CD4-positive, alpha-beta memory T cell (primary cell): ENCODE results near the gene DDX39B. TPM values are rescaled to one million over a fixed set of nuclear protein-coding genes. Genes with fewer than 3 reads are reported as not detected.
"Not testable (repeated sequence)": the region's sequence is repeated elsewhere in the genome, so short reads cannot be mapped to it uniquely, and the experiment has no call there.

Experiments used
- CTCF ChIA-PET: fragments of 350-600 bp; sonication (Branson Sonifier 250); formaldehyde crosslinking; loops from one replicate; lab custom pipeline; 2021; ENCODE audit warnings: inconsistent platforms; ENCODE audit not compliant: partially characterized antibody; lab: Charles Lee
- POLR2A ChIA-PET: fragments of 350-600 bp; sonication (Branson Sonifier 250); formaldehyde crosslinking; loops from one replicate; lab custom pipeline; 2021; ENCODE audit not compliant: partially characterized antibody; lab: Charles Lee
- DNase-seq, 5 donors: peaks; one replicate each; pipeline versions ENCODE4 v3.0.0 to v3.0.0-alpha.2; 2020 to 2022; ENCODE audit warnings: mixed read lengths in 1 of 5
- H3K27ac ChIP-seq: one replicate; pipeline ENCODE4 v1.7.0; 2013; ENCODE audit warnings: low read depth, low read length
- H3K27me3 ChIP-seq: 2 replicates; pipeline ENCODE4 v1.7.0; 2013; ENCODE audit warnings: mild to moderate bottlenecking, low read length, moderate library complexity; ENCODE audit not compliant: insufficient read depth
- H3K36me3 ChIP-seq: 2 replicates; pipeline ENCODE4 v1.7.0; 2013; ENCODE audit warnings: mild to moderate bottlenecking, low read length, moderate library complexity; ENCODE audit not compliant: insufficient read depth
- H3K4me1 ChIP-seq: 2 replicates; pipeline ENCODE4 v1.7.0; 2013; ENCODE audit warnings: mild to moderate bottlenecking, low read length, moderate library complexity; ENCODE audit not compliant: insufficient read depth
- H3K4me3 ChIP-seq, 2 donors: one replicate each; pipeline ENCODE4 v1.7.0; 2013; ENCODE audit warnings: low read length in 2 of 2, mild to moderate bottlenecking in 1 of 2
- H3K9me3 ChIP-seq, 2 donors: one replicate each; pipeline ENCODE4 v1.7.0; 2013; ENCODE audit warnings: low read length in 2 of 2, control low read depth in 1 of 2; ENCODE audit not compliant: control insufficient read depth in 1 of 2
- H3K27ac Mint-ChIP-seq, 7 donors: one replicate each; pipeline ENCODE4 v1.8.0; 2020 to 2021; ENCODE audit warnings: mixed read lengths in 7 of 7, mild to moderate bottlenecking in 6 of 7, inconsistent platforms in 3 of 7, moderate library complexity in 3 of 7
- H3K27me3 Mint-ChIP-seq, 2 donors: one replicate each; pipeline ENCODE4 v1.8.0; 2020 to 2021; ENCODE audit warnings: mixed read lengths in 2 of 2
- H3K36me3 Mint-ChIP-seq, 2 donors: one replicate each; pipeline ENCODE4 v1.8.0; 2020 to 2021; ENCODE audit warnings: mixed read lengths in 2 of 2, inconsistent platforms in 1 of 2, mild to moderate bottlenecking in 1 of 2
- H3K4me1 Mint-ChIP-seq, 4 donors: one replicate each; pipeline ENCODE4 v1.8.0; 2020 to 2021; ENCODE audit warnings: mixed read lengths in 4 of 4, mild to moderate bottlenecking in 1 of 4
- H3K4me3 Mint-ChIP-seq, 8 donors: one replicate each; pipeline ENCODE4 v1.8.0; 2020 to 2021; ENCODE audit warnings: mixed read lengths in 8 of 8, mild to moderate bottlenecking in 7 of 8, moderate library complexity in 6 of 8, inconsistent platforms in 3 of 8
- H3K9me3 Mint-ChIP-seq, 8 donors: one replicate each; pipeline ENCODE4 v1.8.0; 2020 to 2021; ENCODE audit warnings: mixed read lengths in 8 of 8, mild to moderate bottlenecking in 5 of 8, inconsistent platforms in 3 of 8, moderate library complexity in 1 of 8
- intact Hi-C: fragments of 100-400 bp; cut with micrococcal nuclease; formaldehyde crosslinking; loops from one replicate; pipeline ENCODE4 v1.15.1; 2023
- polyA plus RNA-seq, 2 donors: library from polyadenylated mRNA; unstranded; fragments of 300-500 nt; fragmentation: Illumina TruSeq; gene quantifications; one replicate each; pipeline ENCODE4 v1.2.3, GENCODE V29; 2021
- total RNA-seq, 2 experiments: library from RNA; stranded (reverse); gene quantifications; one replicate each; pipeline ENCODE4 v1.2.3, GENCODE V29; 2021

The DDX39B gene
- total RNA-seq = 100 to 1,000 TPM; 729 to 737 TPM
- polyA plus RNA-seq = 10 to 100 TPM; 65.6 to 94.3 TPM

DNA sequence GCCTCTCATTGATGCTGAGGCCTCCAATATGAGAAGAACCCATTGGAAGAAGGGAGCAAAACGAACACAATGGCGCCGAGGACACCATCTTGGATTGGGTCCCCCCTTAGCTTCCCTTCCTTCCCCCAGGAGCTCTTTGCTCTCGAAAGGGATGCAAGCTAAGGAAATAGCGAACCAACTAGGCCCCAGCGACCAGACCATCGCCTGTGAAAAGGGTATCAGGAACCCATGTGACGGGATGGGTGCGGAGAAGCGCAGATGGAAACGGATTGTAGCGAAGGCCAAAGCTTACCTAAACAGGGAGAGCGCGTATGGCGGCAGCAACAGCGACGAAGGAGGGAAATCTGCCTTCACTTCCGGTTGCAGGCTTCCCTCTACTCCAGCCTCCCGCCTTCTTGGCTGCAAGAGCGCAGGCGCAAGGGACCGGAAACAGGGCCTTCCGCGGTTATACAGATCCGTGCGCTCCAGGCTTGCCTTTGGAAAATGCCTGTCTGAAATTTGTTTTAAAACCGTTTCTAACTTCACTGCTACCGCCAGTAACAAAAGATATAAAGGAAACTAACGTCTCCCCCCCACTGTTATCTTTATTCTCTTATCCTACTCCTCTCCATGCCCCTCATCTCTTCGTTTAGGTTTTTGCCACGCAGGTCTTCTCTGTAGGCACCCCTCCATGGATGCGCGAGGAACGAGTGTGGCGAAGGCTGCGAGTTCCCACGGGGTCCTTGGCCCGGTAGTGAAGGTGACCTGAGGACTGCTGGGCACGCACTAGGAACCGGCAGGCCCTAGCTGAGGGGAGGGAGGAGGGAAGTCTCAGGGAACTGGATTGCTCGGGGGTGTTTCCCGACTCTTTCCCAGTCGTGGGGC lies at the start of gene DDX39B:
TSS of gene DDX39B (minus strand) at position 346 of the 864 bp plus-strand sequence. CDS start 1,471 bp downstream, outside the sequence.
- ChIA-PET POLR2A (interaction anchor here (0.7 to 52.5 kb wide), 41 partner anchors 9 to 1430 kb away, joined by 3 to 3597 read pairs (median 5); partner anchors contain the start of genes ABHD16A, BAG6, C6orf47 and CLIC1), CTCF (interaction anchor here (1.0 to 35.1 kb wide), 14 partner anchors 9 to 284 kb away, joined by 3 to 1152 read pairs (median 6); partner anchors contain the start of genes BAG6, LST1, LTB and MICB)
- Mint-ChIP-seq H3K4me3 (peak within 1 kb of the TSS; percentile 96 to 99 (median 98)), H3K9me3 (peaks cover 0 to 4% (median 0%) of the 10 kb centered on the region in 8 donors), H3K27me3 (no peaks in the 10 kb centered on the region), H3K36me3 (peaks cover 32 to 44% of the 10 kb centered on the region in 2 donors), H3K27ac (peak within 1 kb of the TSS; percentile 94 to 100 (median 99)), H3K4me1 (peaks cover 38 to 63% (median 51%) of the 10 kb centered on the region in 4 donors)
- H3K9me3 ChIP-seq = no peaks in the 10 kb centered on the region
- H3K4me3 ChIP-seq = peak within 1 kb of the TSS; percentile 96 to 97
- peak within 1 kb of the TSS; percentile 94 for H3K27ac ChIP-seq
- H3K4me1 ChIP-seq = peaks cover 48% of the 10 kb centered on the region
- no peaks in the 10 kb centered on the region for H3K27me3 ChIP-seq
- peaks cover 25% of the 10 kb centered on the region for H3K36me3 ChIP-seq
- intact Hi-C loops = loop anchor here (1.0 to 5.0 kb wide), 7 partner anchors 30 to 275 kb away; partner anchors contain the start of genes BAG6, HLA-C, HSPA1A and HSPA1L
- peak; percentile 95 to 97 (median 96) for DNase-seq

DNA sequence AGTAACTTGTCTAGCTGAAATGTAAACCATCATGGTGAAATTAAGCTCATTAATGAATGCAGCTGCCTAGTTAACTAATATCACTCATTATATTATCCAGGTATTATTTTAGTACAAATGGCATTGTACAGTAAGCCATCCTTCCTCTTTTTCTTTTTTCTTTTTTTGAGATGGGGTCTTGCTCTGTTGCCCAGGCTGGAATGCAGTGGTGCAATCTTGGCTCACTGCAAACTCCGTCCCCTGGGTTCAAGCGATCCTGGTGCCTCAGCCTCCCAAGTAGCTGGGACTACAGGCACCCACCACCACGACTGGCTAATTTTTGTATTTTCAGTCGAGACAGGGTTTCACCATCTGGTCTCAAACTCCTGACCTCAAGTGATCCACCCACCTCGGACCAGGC lies 48.9 kb upstream of the DDX39B start:
- Mint-ChIP-seq H3K27ac (peak overlapping the region in 6 of 7 donors; percentile 43 to 88 (median 76)), H3K4me1 (peaks cover 45 to 87% (median 66%) of the 10 kb centered on the region in 4 donors), H3K4me3 (peak overlapping the region in 1 of 8 donors; percentile 43)
- H3K4me1 ChIP-seq = peaks cover 73% of the 10 kb centered on the region
- H3K9me3 ChIP-seq, H3K9me3 Mint-ChIP-seq, H3K36me3 Mint-ChIP-seq, H3K27ac ChIP-seq, intact Hi-C loops, H3K4me3 ChIP-seq, H3K27me3 Mint-ChIP-seq, H3K36me3 ChIP-seq, H3K27me3 ChIP-seq, DNase-seq: not testable (repeated sequence)
- CTCF ChIA-PET = interaction anchor here (19.7 to 19.9 kb wide), 2 partner anchors 10 to 36 kb away, joined by 595 to 962 read pairs; partner anchors contain the start of genes ATP6V1G2, LST1, LTB and NFKBIL1
- POLR2A ChIA-PET = interaction anchor here (36.9 kb wide), 1 partner anchor 27 kb away, joined by 3597 read pairs; the partner anchor contains the start of genes ATP6V1G2, DDX39B, LST1 and LTA

DNA sequence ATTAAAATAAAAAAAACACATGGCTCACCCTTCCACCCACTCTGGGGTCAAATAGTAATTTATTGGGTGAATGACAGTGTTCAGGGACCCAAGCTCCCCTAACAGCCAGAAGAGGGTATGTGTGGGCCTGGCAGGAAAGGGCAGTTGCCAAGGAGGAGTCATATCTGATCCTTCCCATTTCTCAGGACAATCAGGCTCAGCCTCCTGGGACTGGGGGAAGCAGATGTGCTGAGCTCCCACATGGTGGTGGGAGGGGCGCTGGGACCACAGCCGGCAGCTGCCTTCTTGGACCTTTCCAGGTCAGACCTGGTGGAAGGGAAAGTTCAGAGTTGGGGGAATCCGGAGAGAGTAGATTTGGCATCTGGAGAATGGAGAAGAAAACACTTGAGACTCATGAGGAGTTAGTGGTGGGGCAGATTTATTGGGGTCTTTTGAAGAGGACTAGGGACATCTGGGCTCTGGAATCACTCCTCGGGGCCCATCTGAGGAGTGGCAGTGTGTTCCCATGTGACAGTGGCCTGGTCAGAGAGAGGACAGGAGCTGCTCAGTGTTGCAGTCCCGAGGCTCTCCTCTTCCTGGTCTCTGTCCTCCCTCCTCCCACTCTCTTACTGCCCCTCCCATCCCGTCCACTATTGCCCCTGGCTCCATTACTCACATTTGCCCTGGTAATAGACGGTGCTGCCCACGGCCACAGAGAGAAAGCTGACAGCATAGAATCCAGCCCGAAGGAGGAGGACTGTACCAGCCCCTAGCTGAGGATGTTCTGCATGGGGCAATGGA lies 47.3 kb upstream of the DDX39B start:
- no peak overlapping the region for H3K4me3 ChIP-seq
- Mint-ChIP-seq H3K36me3 (peaks cover 4 to 6% of the 10 kb centered on the region in 2 donors), H3K4me1 (peaks cover 49 to 95% (median 72%) of the 10 kb centered on the region in 4 donors), H3K27ac (peak overlapping the region; percentile 46 to 96 (median 87)), H3K4me3 (peak overlapping the region in 6 of 8 donors; percentile 9 to 49 (median 31)), H3K9me3 (peaks cover 0 to 5% (median 0%) of the 10 kb centered on the region in 8 donors), H3K27me3 (no peaks in the 10 kb centered on the region)
- H3K4me1 ChIP-seq = peaks cover 78% of the 10 kb centered on the region
- H3K27me3 ChIP-seq = no peaks in the 10 kb centered on the region
- H3K9me3 ChIP-seq = no peaks in the 10 kb centered on the region
- H3K27ac ChIP-seq = peak overlapping the region; percentile 62
- no peaks in the 10 kb centered on the region for H3K36me3 ChIP-seq
- DNase-seq = no peak
- POLR2A ChIA-PET = interaction anchor here (36.9 to 52.5 kb wide), 2 partner anchors 6 to 26 kb away, joined by 3597 read pairs; partner anchors contain the start of genes ATP6V1G2, DDX39B, LST1 and LTA
- intact Hi-C loops = no loop called here
- CTCF ChIA-PET = interaction anchor here (17.1 to 19.9 kb wide), 3 partner anchors 4 to 34 kb away, joined by 595 to 962 read pairs (median 962); partner anchors contain the start of genes ATP6V1G2, LST1, LTB and NCR3

DNA sequence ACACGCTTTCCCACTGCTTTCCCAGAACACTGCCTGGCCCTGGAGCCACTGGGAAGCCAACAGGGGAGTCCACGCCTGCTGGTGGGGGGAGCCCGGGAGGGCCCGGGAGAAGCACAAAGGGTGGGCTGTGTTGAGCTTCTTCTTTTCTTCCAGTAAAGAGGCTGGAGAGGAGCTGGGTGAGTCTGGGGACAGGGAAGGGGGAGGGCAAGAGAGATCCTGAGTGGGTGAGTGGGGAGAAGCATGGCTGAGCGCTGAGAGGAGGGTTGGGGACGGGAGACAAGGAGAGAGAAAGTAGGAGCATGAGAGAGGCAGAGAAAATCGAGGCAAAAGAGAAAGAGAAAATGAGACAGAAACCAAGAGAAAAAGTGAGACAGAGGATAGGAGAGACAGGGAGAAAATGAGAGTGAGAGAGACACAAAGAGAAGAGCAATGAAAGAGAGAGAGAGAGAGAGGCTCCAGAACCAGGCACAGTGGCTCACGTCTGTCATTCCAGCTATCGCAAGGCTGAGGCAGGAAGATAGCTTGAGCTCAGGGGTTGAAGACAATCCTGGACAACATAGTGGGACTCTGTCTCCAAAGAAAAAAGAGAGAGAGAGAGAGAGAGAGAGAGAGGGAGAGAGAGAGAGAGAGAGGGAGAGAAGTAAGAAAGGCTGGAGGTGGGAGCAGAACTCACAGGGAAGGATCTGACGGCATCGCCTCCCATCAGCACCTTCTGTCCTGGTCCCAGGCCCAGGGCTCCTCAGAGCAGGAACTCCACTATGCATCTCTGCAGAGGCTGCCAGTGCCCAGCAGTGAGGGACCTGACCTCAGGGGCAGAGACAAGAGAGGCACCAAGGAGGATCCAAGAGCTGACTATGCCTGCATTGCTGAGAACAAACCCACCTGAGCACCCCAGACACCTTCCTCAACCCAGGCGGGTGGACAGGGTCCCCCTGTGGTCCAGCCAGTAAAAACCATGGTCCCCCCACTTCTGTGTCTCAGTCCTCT lies 46.3 kb upstream of the DDX39B start:
- peaks cover 46 to 93% (median 72%) of the 10 kb centered on the region in 4 donors for H3K4me1 Mint-ChIP-seq
- Histone ChIP-seq H3K27me3 (no peaks in the 10 kb centered on the region), H3K36me3 (no peaks in the 10 kb centered on the region), H3K27ac (peak overlapping the region; percentile 62), H3K9me3 (no peaks in the 10 kb centered on the region), H3K4me1 (peaks cover 78% of the 10 kb centered on the region), H3K4me3 (no peak overlapping the region)
- intact Hi-C loops = no loop called here
- no peak for DNase-seq
- POLR2A ChIA-PET = interaction anchor here (1.0 to 52.5 kb wide), 3 partner anchors 5 to 240 kb away, joined by 3 to 3597 read pairs (median 3597); partner anchors contain the start of genes ATP6V1G2, DDX39B, HSPA1B and LST1
- no peaks in the 10 kb centered on the region for H3K27me3 Mint-ChIP-seq
- H3K4me3 Mint-ChIP-seq = peak overlapping the region; percentile 73 to 90 (median 80)
- peaks cover 0 to 2% (median 0%) of the 10 kb centered on the region in 8 donors for H3K9me3 Mint-ChIP-seq
- H3K27ac Mint-ChIP-seq = peak overlapping the region; percentile 93 to 99 (median 96)
- CTCF ChIA-PET = interaction anchor here (1.1 to 19.9 kb wide), 4 partner anchors 5 to 93 kb away, joined by 3 to 962 read pairs (median 778); partner anchors contain the start of genes ATP6V1G2, LST1, LTB and NCR3
- H3K36me3 Mint-ChIP-seq = peaks cover 4 to 6% of the 10 kb centered on the region in 2 donors

DNA sequence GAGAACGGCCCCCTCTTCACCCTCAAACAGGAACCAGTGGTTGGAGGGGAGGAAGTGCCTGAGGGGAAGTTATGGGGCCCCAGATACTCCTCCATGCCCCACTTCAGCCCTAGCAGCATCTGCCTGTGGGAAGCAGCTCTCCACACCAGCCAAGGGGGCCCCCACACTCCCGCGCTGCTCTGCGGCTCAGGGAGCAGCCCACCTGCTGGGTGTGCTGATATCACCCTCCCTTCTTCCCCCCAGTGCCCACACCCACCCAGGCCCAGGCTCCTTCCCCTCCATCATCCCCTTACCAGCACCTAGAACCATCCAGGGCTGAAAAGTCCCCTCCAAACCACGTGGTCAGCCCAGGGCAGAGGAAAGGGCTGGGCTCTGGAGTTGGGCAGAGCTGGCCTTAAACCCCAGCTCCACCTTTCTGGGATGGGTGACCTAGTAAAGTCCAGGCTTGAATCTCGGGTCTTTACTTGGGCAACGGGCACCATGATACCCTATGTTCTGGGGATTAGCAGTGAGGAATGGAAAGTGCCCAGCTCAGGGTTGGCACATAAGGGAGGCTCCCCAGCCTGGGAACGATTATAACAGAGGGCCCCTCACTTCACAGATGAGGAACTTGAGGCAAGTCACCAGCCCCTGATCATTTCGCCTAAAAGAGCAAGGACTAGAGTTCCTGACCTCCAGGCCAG lies 44.9 kb upstream of the DDX39B start:
- ChIA-PET POLR2A (interaction anchor here (0.8 to 52.5 kb wide), 5 partner anchors 4 to 1258 kb away, joined by 3 to 3597 read pairs (median 45); partner anchors contain the start of genes ATP6V1G2, BAG6, DDX39B and HSPA1B), CTCF (interaction anchor here (1.1 to 19.9 kb wide), 4 partner anchors 6 to 92 kb away, joined by 3 to 962 read pairs (median 778); partner anchors contain the start of genes ATP6V1G2, LST1, LTB and NCR3)
- Histone ChIP-seq H3K4me1 (peaks cover 74% of the 10 kb centered on the region), H3K27ac (peak overlapping the region; percentile 62), H3K36me3 (no peaks in the 10 kb centered on the region), H3K27me3 (no peaks in the 10 kb centered on the region), H3K4me3 (peak overlapping the region; percentile 7 to 17), H3K9me3 (no peaks in the 10 kb centered on the region)
- Mint-ChIP-seq H3K27ac (peak overlapping the region; percentile 92 to 98 (median 96)), H3K36me3 (peaks cover 16 to 18% of the 10 kb centered on the region in 2 donors), H3K4me1 (peaks cover 41 to 93% (median 68%) of the 10 kb centered on the region in 4 donors), H3K27me3 (no peaks in the 10 kb centered on the region), H3K9me3 (peaks cover 0 to 2% (median 0%) of the 10 kb centered on the region in 8 donors), H3K4me3 (peak overlapping the region; percentile 72 to 91 (median 83))
- intact Hi-C loops = no loop called here
- peak in 4 of 5 donors; percentile 48 to 64 (median 49) for DNase-seq
